ENCODE data around the gene RASGRF2.

The RASGRF2 gene

DNA sequence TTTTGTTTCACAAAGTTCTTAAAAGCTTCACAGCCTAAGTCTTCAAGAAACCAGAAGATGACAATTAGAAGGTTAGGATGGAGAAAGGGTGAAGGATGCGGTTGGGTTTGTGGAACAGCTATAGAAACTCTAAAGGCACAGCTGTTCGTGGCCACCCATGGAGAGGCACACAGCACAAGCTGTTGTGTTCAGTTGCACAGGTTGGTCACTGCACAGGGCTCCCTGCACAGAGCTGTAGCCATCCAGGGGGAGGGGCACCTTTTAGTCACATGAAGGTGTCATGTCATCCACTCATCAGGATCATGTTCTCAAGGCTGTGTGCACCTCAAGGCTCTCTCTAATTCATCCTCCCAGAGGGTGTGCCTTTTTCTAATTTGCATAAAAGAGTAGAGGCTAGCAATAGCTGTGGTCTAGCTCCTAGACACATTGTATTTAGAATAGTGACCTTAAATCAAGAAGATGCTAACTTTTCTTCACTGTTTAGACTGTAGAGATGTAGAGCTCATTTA is 5.0 kb upstream of the RASGRF2 start:
- DNase-seq (ENCODE audit: low spot score) = no peak

DNA sequence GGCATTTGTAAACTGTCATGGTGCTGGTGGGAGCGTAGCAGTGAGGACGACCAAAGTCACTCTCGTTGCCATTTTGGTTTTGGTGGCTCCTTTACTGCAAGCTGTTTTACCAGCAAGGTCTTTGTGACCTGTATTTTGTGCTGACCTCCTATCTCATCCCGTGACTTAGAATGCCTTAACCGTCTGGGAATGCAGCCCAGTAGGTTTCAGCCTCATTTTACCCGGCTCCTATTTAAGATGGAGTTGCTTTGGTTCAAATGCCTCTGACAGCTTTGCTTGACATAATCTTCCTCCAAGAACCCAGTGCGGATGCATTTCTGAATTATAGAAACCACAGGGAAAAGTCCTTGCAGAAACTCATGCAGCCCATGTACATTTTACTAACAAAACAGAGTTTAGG is 3.9 kb upstream of the RASGRF2 start:
- no peak for DNase-seq (ENCODE audit: low spot score)

DNA sequence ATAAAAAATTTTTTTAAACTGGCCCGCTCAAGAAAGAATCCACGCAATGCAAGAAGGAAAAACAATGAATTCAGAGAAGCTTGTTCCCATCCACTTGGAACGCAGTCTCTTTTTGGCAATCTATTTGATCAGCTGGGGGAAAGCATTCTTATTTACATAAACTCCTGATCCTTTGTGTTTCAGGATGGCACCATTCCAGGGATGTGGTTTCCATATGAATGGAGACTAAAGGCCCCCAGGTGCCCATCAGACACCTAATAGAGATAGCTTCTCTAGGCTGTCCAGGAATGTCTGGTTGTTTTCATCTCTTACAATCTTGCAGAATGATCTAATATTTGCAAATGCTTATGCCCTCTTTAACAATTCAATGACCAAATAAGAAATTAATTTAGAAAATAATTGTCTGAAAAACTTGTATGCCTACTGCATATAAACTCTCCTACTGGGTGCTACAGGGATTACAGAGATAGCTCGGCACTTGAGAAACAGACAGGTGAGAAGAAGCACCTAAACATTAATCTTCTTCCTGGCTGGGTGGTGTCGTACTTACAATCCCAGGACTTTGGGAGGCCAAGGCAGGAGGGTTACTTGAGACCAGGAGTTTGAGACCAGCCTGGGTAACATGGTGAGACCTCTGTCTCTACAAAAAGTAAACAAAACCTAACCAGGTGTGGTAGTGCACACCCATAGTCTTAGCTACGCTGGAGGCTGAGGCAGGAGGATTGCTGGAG is 3.0 kb upstream of the RASGRF2 start:
- DNase-seq (ENCODE audit: low spot score) = no peak

DNA sequence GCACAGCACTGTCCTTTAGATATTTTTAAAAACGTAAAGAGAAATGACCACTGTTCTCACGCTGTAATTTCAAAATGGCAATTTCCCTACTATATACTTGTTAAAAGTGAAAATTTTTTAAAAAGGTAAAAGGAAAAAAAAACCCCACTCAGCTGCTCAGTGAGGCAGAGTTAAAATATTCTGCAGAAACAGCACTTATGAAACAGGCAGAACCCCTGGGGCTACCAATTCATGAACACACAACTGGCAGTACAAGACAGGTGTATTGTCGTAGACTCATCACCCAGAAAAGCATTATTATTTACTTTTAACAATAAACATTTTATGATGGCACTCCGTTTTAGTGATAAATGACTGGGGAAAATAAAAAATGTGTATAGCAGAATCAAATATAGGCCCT is 1.5 kb upstream of the RASGRF2 start:
- no peak for DNase-seq (ENCODE audit: low spot score)

DNA sequence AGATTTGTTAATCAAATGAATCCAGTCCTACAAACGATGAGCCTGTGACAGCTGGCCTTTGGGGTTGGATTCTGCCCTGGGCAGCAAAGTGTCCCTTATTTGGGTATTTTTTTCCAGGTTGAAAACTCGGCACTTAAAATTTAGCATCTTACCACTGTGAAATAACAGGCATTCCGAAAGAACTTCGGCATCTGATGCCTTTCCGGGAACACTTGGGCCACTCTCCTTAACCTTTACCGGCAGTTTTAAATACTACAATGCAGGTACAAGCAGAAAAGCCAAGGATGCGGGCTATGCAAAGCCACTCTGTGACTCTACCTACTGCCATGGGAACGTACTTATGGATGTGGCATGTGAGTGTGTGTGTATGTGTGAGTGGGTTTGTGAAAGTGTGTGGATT is 1.0 kb upstream of the RASGRF2 start:
- DNase-seq (ENCODE audit: low spot score) = no peak

DNA sequence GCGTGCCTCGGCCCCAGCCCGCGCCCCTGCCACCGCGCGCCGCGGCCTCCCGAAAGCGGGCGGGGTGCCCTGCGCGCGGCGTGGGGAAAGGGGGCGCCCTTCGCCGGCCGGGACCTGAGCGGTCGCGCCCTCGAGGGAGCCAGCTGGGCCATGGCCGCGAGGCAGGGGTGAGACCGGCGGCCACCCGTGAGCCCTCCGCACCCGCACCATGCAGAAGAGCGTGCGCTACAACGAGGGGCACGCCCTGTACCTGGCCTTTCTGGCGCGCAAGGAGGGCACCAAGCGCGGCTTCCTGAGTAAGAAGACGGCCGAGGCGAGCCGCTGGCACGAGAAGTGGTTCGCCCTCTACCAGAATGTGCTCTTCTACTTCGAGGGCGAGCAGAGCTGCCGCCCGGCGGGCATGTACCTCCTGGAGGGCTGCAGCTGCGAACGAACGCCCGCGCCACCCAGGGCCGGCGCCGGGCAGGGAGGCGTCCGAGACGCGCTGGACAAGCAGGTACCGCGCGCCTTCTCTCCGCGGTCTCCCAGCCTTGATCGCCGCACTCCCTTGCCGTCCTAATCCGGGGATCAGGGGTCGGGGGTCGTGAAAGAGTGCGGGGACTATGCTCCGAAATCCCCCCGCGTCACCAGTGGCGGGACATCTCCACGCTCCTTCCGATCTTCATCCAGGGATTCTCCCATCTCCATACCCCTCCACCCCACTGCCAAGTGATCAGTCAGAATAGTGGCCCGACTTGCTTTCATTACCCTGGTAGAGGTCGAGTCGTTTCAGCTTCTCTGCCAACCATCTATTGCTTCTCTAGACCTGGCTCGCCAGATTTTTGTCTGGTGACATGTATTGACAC is 590 bp downstream of the RASGRF2 start:
- no peak for DNase-seq (ENCODE audit: low spot score)

DNA sequence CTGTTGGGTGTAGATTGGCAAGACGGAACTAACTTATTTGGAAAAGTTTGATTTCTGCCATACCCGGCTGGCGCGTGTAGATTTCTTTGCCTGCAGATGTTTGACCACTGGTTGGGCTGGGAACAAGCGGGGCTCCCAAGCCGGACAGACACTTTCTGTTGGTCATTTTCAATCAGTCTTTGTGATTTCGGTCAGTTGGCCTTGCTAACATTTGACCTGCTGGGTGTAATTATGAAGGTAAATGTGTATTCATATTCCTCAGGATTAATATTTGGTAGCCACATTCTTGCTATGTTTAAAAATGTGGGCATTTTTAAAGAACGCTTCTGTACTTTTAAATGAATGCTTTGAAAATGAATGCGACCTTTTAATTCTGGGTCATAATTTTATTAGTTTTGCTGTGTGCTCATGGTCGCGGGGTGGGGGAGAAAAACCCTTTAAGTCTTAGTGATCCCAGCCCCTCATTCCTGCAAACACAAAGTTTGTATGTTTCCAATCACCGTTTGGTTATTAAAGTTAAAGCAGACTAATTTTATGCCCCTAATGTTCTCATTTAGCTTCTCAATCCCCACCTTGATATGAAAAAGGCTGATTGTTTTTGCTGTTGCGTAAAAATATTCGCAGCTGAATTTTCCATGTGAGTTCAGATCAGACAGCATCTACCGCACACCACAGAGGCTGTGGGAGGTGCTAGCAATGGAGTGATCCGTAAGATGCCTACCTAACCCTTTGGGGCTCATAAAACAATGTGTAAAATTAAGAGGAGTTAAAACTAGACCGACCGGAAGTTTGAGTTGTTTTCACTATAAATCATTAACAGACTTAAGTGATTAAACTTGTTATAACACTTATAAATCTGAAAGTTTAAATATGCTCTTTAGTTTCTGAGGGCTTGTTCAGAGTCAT is 1.5 kb downstream of the RASGRF2 start:
- peak; percentile 74 for DNase-seq (ENCODE audit: low spot score)

DNA sequence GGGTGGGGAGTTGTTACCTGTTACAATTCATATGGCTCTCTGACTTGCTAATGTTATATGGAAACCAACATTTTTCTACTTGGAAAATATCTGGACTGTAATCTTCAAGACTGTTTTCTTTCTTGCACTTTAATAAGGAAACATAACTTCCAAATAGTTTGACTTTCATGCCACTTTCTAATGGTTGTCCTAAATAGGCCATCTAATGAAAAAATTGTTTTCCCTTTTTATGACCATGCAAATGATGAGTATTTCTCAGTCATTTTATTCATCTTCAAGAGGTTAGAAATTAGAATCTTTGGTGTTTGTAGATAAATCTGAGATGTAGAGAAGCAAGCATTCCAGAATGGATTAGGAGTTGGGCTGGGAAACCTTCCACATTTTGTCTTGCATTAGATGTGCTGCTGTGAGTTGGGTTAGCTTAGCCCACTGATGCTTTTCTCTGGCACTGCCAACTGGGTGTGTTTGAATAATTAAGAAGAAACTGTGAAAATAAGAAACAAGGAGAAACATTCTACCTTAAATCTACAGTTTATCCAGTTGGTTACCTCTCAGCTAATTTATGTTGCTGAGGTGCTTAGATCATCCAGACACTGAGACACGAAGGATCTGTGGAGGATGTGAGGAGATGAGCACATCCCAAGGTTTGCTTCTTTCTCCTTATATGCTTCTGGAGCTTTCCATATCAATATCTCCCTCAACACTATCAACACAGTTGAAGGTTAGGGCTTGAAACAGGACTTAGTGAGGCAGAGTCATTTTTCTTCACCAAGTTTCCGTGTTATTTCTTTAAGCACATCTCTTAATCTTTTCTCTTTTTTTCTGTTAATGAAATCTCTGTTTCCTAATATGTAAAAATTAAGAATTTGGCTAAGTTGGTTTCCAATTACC is 2.7 kb downstream of the RASGRF2 start:
- DNase-seq (ENCODE audit: low spot score) = peak; percentile 55

DNA sequence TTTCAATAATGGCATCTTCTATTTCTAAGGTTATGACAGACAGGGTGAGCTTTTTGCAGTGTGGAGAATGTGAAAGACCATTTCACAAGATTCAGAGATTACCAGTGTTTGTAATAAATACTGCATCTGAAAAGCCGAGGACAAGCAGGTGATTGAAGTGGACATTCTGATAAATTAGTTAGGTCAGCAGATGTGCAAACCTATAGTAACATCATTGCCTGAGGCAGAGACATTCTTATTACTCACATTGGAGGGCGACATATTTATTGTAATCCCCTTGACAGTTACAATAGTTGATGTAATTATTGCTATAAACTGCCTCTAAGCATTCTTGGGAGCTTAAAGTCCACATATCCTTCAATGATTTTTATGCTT is 3.3 kb downstream of the RASGRF2 start:
- peak; percentile 65 for DNase-seq (ENCODE audit: low spot score)

DNA sequence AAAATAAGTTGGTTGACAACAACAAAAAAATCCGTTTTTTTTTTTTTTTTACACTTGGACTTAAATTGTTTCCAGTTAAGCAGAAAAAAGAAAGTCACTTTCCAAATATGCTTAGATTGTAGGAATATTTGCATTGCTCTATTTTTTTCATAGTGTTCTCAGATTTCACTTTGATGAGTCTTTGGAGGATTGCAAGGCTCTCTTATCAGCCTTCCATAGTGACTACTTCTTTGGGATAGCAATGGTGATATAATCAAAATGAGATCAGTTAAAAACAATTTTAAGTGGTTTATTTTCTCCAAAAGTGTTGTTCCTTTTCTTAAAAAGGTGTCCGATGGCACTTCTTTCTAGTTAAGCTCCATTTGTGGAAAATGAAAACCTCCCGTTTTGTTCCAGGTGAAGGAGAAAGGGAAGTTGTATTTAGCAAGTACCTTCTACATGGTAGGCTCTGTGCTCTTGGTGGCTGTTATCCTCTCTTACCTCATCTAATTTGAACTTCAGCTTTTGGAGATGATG is 3.9 kb downstream of the RASGRF2 start:
- DNase-seq (ENCODE audit: low spot score) = peak; percentile 63

DNA sequence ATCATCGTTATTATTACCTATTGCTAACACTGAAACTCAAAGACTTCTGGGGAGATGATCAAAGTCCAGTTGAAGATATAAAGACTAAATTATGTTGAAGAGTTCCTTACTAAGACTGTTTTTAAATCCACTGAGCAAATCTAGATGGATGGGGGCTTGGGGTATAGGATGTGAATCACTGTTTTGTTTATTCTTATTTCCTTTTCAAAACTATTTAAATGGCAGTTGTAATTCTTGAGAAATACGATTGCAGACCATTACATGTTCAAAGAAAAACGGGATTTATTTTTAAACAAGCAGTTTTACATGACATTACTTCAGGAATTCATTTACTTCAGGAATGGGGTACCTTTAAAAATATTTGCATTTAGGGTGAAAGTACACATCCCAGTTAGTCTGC is 4.3 kb downstream of the RASGRF2 start:
- DNase-seq (ENCODE audit: low spot score) = peak; percentile 31

DNA sequence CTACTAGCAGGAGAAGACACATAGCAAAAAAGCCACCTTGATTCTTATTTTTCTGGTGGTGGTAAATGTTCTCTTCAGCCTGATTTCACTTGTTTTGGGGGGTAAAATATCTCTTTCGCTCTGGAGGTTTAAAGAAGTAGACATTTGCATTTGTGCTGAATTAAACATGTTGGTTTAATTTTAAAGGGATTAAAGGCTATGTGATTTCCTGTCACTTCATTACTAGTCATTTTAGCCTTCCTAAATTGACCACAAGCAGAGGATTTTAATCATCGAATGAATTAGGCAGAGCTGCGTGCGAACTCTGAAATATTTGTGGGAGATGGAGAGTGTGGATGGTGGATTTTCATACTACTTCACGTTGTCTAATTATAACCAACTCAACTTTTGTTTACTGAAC is 4.8 kb downstream of the RASGRF2 start:
- peak; percentile 53 for DNase-seq (ENCODE audit: low spot score)

DNA sequence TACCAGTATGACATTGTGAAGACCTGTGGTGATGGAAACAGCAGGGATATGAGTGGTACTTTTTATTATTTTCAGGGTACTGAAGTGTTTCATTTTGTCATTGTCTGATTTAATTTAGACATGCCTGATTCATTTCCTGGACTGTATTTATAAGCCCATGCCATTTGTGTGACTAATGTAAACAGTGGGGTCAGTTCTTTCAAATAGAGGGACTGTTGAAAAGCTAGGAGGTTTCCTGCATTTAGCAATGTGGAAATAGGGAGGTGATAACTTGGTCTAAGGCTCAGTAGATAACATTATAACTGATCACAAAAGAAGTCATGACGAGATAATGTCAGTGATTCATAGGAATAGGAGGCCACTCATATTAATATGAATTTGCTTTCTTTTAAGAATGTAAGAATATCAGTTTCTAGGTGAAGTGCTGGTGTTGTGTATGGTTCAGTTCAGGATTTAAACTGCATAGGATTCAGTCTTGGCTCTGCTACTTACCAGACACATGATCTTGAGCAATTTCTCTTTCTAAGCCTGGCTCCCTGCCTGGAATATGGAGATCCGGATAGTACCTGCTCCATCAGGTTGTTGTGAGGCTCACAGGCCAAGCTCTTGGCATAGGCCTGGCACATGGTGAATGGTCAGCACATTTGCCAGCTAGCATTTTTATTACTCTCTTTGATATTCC is 7.5 kb downstream of the RASGRF2 start:
- peak; percentile 69 for DNase-seq (ENCODE audit: low spot score)

DNA sequence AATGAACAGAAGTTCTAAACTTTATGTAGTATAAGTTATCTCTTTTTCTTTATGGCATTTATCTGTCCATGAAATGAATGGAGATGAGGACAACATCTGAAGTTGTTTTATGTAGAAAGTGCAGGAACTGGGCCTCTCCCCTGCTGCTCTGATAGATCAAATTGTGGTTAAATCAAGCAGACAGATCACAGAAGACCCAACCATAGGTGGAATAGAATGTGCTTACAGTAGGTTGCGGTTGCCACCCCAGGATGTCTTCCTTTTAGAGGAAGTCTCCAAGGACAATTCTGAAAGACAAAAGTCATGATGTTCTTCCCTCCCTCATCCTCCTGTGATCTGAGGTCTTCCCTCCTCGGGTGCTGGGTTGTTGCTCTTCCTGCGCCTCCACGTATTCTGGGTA is 12.9 kb downstream of the RASGRF2 start:
- no peak for DNase-seq (ENCODE audit: low spot score)

DNA sequence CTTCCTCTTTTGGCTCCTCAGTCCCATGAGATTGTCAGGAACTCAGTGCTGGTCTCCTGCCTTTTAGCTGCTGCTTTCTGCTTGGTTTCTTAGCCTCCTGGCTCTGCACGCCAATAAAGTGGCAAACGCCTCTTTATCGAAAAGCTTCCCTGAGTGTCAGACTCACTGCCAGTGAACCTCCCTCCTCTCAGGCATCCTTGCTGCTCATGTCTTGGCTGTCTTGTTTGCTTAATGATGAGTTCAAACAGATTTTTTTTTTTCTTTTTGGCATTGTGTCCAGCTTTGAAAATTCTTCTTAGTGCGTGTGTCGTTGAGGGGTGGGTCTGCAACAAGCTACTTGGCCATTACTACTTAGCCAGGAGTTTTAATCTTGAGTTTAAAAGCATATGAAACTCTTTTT is 14.9 kb downstream of the RASGRF2 start:
- DNase-seq (ENCODE audit: low spot score) = peak; percentile 38

DNA sequence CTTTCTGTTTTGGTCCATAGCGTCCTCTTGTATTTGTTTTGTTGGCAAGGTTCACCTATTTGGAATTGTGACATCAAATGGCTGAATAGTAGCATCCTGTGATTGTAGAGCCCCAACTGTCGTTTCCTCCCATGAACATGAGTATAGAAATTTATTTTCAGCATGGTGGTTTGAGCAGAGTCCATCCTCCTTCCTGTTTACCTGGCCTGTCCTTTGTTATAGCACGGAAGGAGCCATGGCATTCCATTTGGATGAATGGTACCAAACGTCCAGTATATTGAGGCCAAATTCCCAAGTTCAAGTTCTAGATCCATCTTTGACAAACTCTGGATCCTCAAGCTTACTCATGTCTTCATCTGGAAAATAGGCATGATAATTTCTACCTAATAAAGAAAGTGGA is 16.8 kb downstream of the RASGRF2 start:
- no peak for DNase-seq (ENCODE audit: low spot score)

DNA sequence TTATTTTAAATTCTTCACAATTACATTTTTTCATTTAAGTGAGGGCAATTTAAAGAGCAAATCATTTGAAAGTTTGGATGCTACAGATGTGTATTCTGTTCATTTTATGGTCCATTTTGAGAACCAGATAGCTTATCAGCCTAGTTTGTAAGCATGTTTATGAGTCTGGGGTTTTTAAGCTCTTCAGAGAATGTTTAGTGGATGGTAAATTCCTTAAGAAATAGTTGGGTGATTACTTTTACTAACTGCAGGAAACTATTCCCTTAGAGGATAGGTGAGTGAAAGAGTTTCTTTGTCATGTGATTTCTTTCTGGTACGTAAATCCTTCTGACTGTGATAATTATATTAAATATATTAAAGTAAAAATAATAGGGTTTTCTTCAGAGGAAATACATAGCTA is 17.6 kb downstream of the RASGRF2 start:
- no peak for DNase-seq (ENCODE audit: low spot score)

DNA sequence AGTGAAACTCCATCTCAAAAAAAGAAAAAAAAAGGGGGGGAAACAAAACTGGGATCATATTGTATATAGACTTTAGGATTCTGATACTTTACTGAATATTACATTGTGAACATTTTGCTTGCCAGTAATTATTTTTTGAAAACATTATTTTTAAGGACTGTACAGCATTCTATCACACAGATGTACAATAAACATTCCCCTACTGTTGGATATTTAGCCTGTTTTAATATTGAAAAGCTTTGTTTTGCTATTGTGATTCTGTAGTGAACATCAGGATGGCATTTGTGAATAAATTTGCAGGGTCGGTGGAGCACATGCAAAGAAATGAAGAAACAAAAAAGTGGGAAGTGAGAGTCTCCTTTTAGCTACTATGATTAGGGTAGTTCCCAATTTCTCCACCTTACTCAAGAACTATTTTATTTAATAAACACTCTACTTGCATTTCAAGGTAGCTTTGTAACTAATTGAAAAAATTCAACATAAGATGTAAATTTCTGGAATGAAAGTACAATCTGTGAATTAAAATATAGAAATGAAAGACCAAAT is 18.7 kb downstream of the RASGRF2 start:
- DNase-seq (ENCODE audit: low spot score) = no peak

DNA sequence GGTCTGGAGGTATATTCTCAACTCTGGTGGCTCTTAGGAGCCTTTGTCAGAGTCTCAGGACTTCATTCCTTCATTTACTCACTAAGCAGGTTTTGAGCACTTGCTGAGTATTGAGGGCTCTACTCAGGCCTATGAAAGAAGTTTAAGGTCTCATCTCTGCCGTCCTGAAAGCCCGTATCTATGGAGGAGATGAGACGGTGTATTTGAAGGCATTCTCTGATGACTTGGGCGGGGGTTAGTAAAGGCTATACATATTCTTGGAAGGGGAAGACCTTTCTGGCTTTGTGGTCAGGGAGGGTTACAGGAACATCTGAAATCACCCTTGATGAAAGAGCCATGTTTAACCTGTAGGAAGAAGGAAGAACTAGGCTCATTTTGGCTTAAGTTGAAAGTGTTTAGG is 21.9 kb downstream of the RASGRF2 start:
- no peak for DNase-seq (ENCODE audit: low spot score)

DNA sequence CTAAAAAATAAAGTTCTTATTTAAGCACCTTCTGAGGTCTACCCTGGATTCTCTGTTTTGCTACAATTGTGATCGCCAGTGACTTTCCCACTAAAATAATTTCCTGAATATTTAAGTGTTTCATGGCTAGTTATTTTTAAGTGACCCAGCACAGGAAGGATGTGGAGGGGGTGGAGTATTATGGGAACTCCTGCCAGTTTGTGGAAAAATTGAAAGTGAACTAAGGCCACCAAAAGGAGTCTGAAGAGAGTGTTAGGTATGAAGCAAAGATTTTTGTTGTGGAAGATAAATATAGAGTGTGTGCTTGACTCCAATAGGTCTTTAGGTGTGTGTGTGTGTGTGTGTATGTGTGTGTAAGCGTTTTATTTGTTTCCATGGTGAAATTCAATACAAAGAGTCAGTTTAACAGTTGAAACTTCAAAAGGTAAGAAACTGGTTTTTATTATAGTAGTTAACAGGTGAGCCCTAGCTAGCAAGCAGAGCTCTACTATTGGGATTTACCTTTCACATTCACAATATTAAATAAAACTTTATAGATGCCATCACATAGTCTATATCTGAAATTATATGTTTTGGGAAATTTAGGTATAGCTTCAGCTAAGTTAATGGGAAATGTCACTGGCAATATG is 25.6 kb downstream of the RASGRF2 start:
- no peak for DNase-seq (ENCODE audit: low spot score)

Data from pons (tissue), 1 donor.